Globus pallidus (tissue), 1 donor: ENCODE results near the gene RNF151.
"Not testable (repeated sequence)": the region's sequence is repeated elsewhere in the genome, so short reads cannot be mapped to it uniquely, and the experiment has no call there.

Experiments
- DNase-seq: peaks from one replicate; pipeline ENCODE4 v3.0.0-alpha.2; 2015; ENCODE audit warnings: low spot score

The RNF151 gene

GRCh38 chr16:2009164-2009711 is 42.6 kb downstream of the RNF151 start:
- DNase-seq, result no peak

- peak; percentile 88 for DNase-seq
Measured at GRCh38 chr16:2009791-2010510, 43.3 kb downstream of the RNF151 start, which contains the start of gene ZNF598. TSS of gene ZNF598 (minus strand) at chr16:2009821.

GRCh38 chr16:2011726-2012125 is 45.1 kb downstream of the RNF151 start:
- not testable (repeated sequence) for DNase-seq

- DNase-seq, result no peak
Measured at GRCh38 chr16:2013527-2013926, 46.9 kb downstream of the RNF151 start.

GRCh38 chr16:2015117-2015946 is 48.7 kb downstream of the RNF151 start:
- no peak for DNase-seq

- no peak for DNase-seq
Measured at GRCh38 chr16:2015947-2016208, 49.2 kb downstream of the RNF151 start.

- no peak for DNase-seq
Measured at GRCh38 chr16:2016407-2016922, 49.8 kb downstream of the RNF151 start.
